HCT116 (cell line): Measurements from ENCODE around the gene EPHB3. TPM values are rescaled to one million over a fixed set of nuclear protein-coding genes. Genes with fewer than 3 reads are reported as not detected.

Experiments used
- ATAC-seq: fragments of 200-7000 bp; cut with Tn5 transposase; 2 replicates; pipeline ENCODE4 v1.9.1; 2020; ENCODE audit warnings: mild to moderate bottlenecking, moderate library complexity
- BruUV-seq: library from RNA; stranded (reverse); fragments of 400-500 nt; replicated peaks from 2 replicates; lab custom pipeline; 2021; lab: Mats Ljungman, UMichigan
- CTCF ChIA-PET: fragments of 300-600 bp; sonication (Branson Sonifier 250); formaldehyde crosslinking; loops from one replicate; lab custom pipeline; 2021; ENCODE audit warnings: antibody characterized with exemption; lab: Charles Lee
- POLR2A ChIA-PET: fragments of 300-600, 350-600 bp; sonication (Branson Sonifier 250); formaldehyde crosslinking; loops from one replicate; lab custom pipeline; 2021; ENCODE audit warnings: antibody characterized with exemption; lab: Charles Lee
- RAD21 ChIA-PET, 2 experiments: fragments of 300-600 bp; sonication (Branson Sonifier 250); formaldehyde crosslinking; loops; one replicate each; lab custom pipeline; 2023; ENCODE audit warnings: low total read pairs in 2 of 2; ENCODE audit not compliant: uncharacterized antibody in 2 of 2, unreplicated experiment in 2 of 2, low non-redundant PET in 1 of 2; lab: Charles Lee
- DNase-seq: peaks from one replicate; pipeline ENCODE4 v3.0.0-alpha.2; 2010; ENCODE audit warnings: low read depth, low spot score
- H2AFZ ChIP-seq: fragments of 200-600 bp; shearing (Covaris generic), sonication (generic); 2 replicates; pipeline ENCODE4 v1.6.1; 2017; ENCODE audit warnings: low read depth, mixed run types, mixed read lengths, antibody characterized with exemption, low read length; ENCODE audit not compliant: poor library complexity, severe bottlenecking
- H3K27ac ChIP-seq: 2 replicates; pipeline ENCODE4 v1.5.1; 2012; ENCODE audit warnings: low read depth, low read length
- H3K27me3 ChIP-seq: fragments of 200-600 bp; sonication (generic); 2 replicates; pipeline ENCODE4 v1.6.1; 2016; ENCODE audit warnings: mixed run types, low read length, mixed read lengths; ENCODE audit not compliant: insufficient read depth
- H3K36me3 ChIP-seq, 2 experiments: fragments of 200-500 bp in 1 of 2; fragments of 200-600 bp in 1 of 2; sonication (Bioruptor generic) in 1 of 2; sonication (generic) in 1 of 2; 2 replicates each; pipeline versions ENCODE4 v1.5.1 to v1.6.1; 2014 to 2016; ENCODE audit warnings: low read length in 2 of 2, inconsistent platforms in 1 of 2, mixed read lengths in 1 of 2, mixed run types in 1 of 2; ENCODE audit not compliant: insufficient read depth in 2 of 2, control insufficient read depth in 1 of 2
- H3K4me1 ChIP-seq, 2 experiments: fragments of 200-600 bp in 1 of 2; sonication (generic) in 1 of 2; 2 replicates each; pipeline versions ENCODE4 v1.5.1 to v1.6.1; 2012 to 2017; ENCODE audit warnings: low read length in 2 of 2, inconsistent platforms in 1 of 2, mild to moderate bottlenecking in 1 of 2, mixed read lengths in 1 of 2, mixed run types in 1 of 2, moderate library complexity in 1 of 2; ENCODE audit not compliant: insufficient read depth in 2 of 2, control insufficient read depth in 1 of 2
- H3K4me2 ChIP-seq: fragments of 200-600 bp; sonication (generic); 2 replicates; pipeline ENCODE4 v1.6.1; 2017; ENCODE audit warnings: mixed run types, low read length, mixed read lengths
- H3K4me3 ChIP-seq, 2 experiments: fragments of 200-600 bp in 1 of 2; sonication (generic) in 1 of 2; replicated peaks in 1 of 2; 2 replicates each; pipeline ENCODE4 v1.5.1; 2011 to 2016; ENCODE audit warnings: low read length in 2 of 2, control low read depth in 1 of 2, low read depth in 1 of 2, mild to moderate bottlenecking in 1 of 2, mixed read lengths in 1 of 2, mixed run types in 1 of 2
- H3K79me2 ChIP-seq: fragments of 200-600 bp; sonication (generic); 2 replicates; pipeline ENCODE4 v1.6.1; 2017; ENCODE audit warnings: mild to moderate bottlenecking, mixed run types, low read length, moderate library complexity, mixed read lengths; ENCODE audit not compliant: insufficient read depth
- H3K9ac ChIP-seq: fragments of 200-600 bp; sonication (generic); 2 replicates; pipeline ENCODE4 v1.6.1; 2016; ENCODE audit warnings: low read length, mixed read lengths
- H3K9me2 ChIP-seq: fragments of 200-600 bp; sonication (generic), shearing (Covaris generic); 2 replicates; pipeline ENCODE4 v1.6.1; 2017; ENCODE audit warnings: mixed run types, mild to moderate bottlenecking, moderate library complexity; ENCODE audit not compliant: insufficient read depth
- H3K9me3 ChIP-seq, 2 experiments: fragments of 200-500 bp in 1 of 2; fragments of 200-600 bp in 1 of 2; sonication (Bioruptor generic) in 1 of 2; sonication (generic) in 1 of 2; 2 replicates each; pipeline ENCODE4 v1.6.1; 2014 to 2017; ENCODE audit warnings: low read length in 2 of 2, mixed read lengths in 2 of 2, inconsistent platforms in 1 of 2, low read depth in 1 of 2, mild to moderate bottlenecking in 1 of 2, mixed run types in 1 of 2, moderate library complexity in 1 of 2; ENCODE audit not compliant: control insufficient read depth in 1 of 2, insufficient read depth in 1 of 2
- H4K20me1 ChIP-seq: fragments of 200-600 bp; sonication (generic), shearing (Covaris generic); 2 replicates; pipeline ENCODE4 v1.6.1; 2017; ENCODE audit warnings: mixed run types, mild to moderate bottlenecking, moderate library complexity; ENCODE audit not compliant: insufficient read depth
- CBX3 ChIP-seq: IDR thresholded peaks from 2 replicates; pipeline ENCODE4 v1.6.1; 2012; ENCODE audit warnings: low read depth
- CEBPB ChIP-seq: IDR thresholded peaks from 2 replicates; pipeline ENCODE4 v1.6.1; 2012; ENCODE audit warnings: low read depth
- EGR1 ChIP-seq: IDR thresholded peaks from 2 replicates; pipeline ENCODE4 v1.6.1; 2012; ENCODE audit warnings: low read depth
- ELF1 ChIP-seq: IDR thresholded peaks from 2 replicates; pipeline ENCODE4 v1.6.1; 2012; ENCODE audit warnings: low read depth, borderline replicate concordance
- EZH2phosphoT487 ChIP-seq: fragments of 200-600 bp; IDR thresholded peaks from 2 replicates; pipeline ENCODE4 v1.6.1; 2018; ENCODE audit warnings: antibody characterized with exemption, borderline replicate concordance
- JUND ChIP-seq: IDR thresholded peaks from 2 replicates; pipeline ENCODE4 v1.6.1; 2012
- POLR2A ChIP-seq: IDR thresholded peaks from 2 replicates; pipeline ENCODE4 v1.7.0; 2011; ENCODE audit warnings: borderline replicate concordance; ENCODE audit not compliant: insufficient read depth, insufficient read length; ENCODE audit errors: extremely low read depth
- RAD21 ChIP-seq: IDR thresholded peaks from 2 replicates; pipeline ENCODE4 v1.6.1; 2012; ENCODE audit warnings: low read depth, mild to moderate bottlenecking
- SIN3A ChIP-seq: IDR thresholded peaks from 2 replicates; pipeline ENCODE4 v1.6.1; 2012; ENCODE audit warnings: low read depth
- SP1 ChIP-seq: IDR thresholded peaks from 2 replicates; pipeline ENCODE4 v1.6.1; 2012; ENCODE audit warnings: low read depth
- TCF7L2 ChIP-seq: IDR thresholded peaks from 2 replicates; pipeline ENCODE4 v1.7.0; 2011; ENCODE audit warnings: borderline replicate concordance, inconsistent platforms; ENCODE audit not compliant: insufficient read depth, insufficient read length; ENCODE audit errors: extremely low read depth
- YY1 ChIP-seq: IDR thresholded peaks from 2 replicates; pipeline ENCODE4 v1.6.1; 2011; ENCODE audit warnings: low read length, low read depth, moderate library complexity, mild to moderate bottlenecking; ENCODE audit not compliant: insufficient replicate concordance; ENCODE audit errors: extremely low read depth
- ZFX ChIP-seq: fragments of 450-650 bp; IDR thresholded peaks from 2 replicates; pipeline ENCODE4 v1.6.1; 2017
- intact Hi-C: fragments of 100-400 bp; cut with micrococcal nuclease; formaldehyde crosslinking; loops from 2 replicates; pipeline ENCODE4 v1.10.0; 2022
- total RNA-seq: library from RNA; stranded (reverse); gene quantifications from one replicate; pipeline ENCODE4 v1.2.1, GENCODE V29; 2021; ENCODE audit not compliant: unreplicated experiment
- TF ChIP-seq, protein P1 (sequence below), 3 experiments: fragments of 200-600 bp in 1 of 3; sonication (generic) in 1 of 3; IDR thresholded peaks in 2 of 3; conservative IDR thresholded peaks in 1 of 3; 2 replicates each; pipeline ENCODE4 v1.5.1; 2012 to 2017; ENCODE audit warnings: low read depth in 2 of 3, low read length in 2 of 3, antibody characterized with exemption in 1 of 3, borderline replicate concordance in 1 of 3, control low read depth in 1 of 3, mild to moderate bottlenecking in 1 of 3, mixed read lengths in 1 of 3, mixed run types in 1 of 3, moderate library complexity in 1 of 3; ENCODE audit not compliant: insufficient read depth in 1 of 3
- TF ChIP-seq, protein P2 (sequence below): IDR thresholded peaks from 2 replicates; pipeline ENCODE4 v1.6.1; 2011; ENCODE audit warnings: mild to moderate bottlenecking, low read length, moderate library complexity; ENCODE audit not compliant: insufficient replicate concordance; ENCODE audit errors: extremely low read depth

The EPHB3 gene
- total RNA-seq, 1 experiment from 2014 or later, result 6.5 TPM

- Histone ChIP-seq H2AFZ (no peak overlapping the region), H3K36me3 (no peaks in the 10 kb centered on the region), H3K27ac (no peak overlapping the region), H3K9me3 (no peaks in the 10 kb centered on the region), H3K9me2 (no peaks in the 10 kb centered on the region), H4K20me1 (no peaks in the 10 kb centered on the region), H3K4me2 (no peak overlapping the region), H3K4me1 (no peaks in the 10 kb centered on the region), H3K79me2 (no peaks in the 10 kb centered on the region), H3K27me3 (peaks cover 12% of the 10 kb centered on the region; the same call in 1 of the 2 replicates), H3K4me3 (no peak overlapping the region), H3K9ac (no peak overlapping the region)
- CTCF ChIA-PET, result no interaction called here
- RAD21 ChIA-PET, result no interaction called here
- no peak for ATAC-seq
- TF ChIP-seq SIN3A (no peak), ZFX (no peak), EZH2phosphoT487 (no peak), RAD21 (no peak), POLR2A (no peak), YY1 (no peak), EGR1 (no peak), JUND (no peak), TCF7L2 (no peak), CBX3 (no peak), ELF1 (no peak), CEBPB (no peak), SP1 (no peak)
- TF ChIP-seq, protein P1, sequence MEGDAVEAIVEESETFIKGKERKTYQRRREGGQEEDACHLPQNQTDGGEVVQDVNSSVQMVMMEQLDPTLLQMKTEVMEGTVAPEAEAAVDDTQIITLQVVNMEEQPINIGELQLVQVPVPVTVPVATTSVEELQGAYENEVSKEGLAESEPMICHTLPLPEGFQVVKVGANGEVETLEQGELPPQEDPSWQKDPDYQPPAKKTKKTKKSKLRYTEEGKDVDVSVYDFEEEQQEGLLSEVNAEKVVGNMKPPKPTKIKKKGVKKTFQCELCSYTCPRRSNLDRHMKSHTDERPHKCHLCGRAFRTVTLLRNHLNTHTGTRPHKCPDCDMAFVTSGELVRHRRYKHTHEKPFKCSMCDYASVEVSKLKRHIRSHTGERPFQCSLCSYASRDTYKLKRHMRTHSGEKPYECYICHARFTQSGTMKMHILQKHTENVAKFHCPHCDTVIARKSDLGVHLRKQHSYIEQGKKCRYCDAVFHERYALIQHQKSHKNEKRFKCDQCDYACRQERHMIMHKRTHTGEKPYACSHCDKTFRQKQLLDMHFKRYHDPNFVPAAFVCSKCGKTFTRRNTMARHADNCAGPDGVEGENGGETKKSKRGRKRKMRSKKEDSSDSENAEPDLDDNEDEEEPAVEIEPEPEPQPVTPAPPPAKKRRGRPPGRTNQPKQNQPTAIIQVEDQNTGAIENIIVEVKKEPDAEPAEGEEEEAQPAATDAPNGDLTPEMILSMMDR (IDR thresholded peaks at IDR 0.05 in 2 of 3, conservative IDR thresholded peaks at IDR 0.05 in 1 of 3; ENCODE audit: borderline replicate concordance in 1 of 3, insufficient read depth in 1 of 3, low read depth in 2 of 3, low read length in 2 of 3), result no peak
- TF ChIP-seq, protein P2, sequence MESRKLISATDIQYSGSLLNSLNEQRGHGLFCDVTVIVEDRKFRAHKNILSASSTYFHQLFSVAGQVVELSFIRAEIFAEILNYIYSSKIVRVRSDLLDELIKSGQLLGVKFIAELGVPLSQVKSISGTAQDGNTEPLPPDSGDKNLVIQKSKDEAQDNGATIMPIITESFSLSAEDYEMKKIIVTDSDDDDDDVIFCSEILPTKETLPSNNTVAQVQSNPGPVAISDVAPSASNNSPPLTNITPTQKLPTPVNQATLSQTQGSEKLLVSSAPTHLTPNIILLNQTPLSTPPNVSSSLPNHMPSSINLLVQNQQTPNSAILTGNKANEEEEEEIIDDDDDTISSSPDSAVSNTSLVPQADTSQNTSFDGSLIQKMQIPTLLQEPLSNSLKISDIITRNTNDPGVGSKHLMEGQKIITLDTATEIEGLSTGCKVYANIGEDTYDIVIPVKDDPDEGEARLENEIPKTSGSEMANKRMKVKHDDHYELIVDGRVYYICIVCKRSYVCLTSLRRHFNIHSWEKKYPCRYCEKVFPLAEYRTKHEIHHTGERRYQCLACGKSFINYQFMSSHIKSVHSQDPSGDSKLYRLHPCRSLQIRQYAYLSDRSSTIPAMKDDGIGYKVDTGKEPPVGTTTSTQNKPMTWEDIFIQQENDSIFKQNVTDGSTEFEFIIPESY, result no peak
- intact Hi-C loops, result no loop called here
- DNase-seq, result no peak
- POLR2A ChIA-PET, result no interaction called here
- BruUV-seq, result no TSS peak
Measured at GRCh38 chr3:184619787-184620430, 58.3 kb downstream of the EPHB3 start.
